CD4-positive, CD25-positive, alpha-beta regulatory T cell (primary cell): Measurements from ENCODE around the gene JPH2. TPM values are rescaled to one million over a fixed set of nuclear protein-coding genes. Genes with fewer than 3 reads are reported as not detected.
A peak's percentile ranks its signal among the peaks of the same experiment; 100 is the strongest.

Experiments
- ATAC-seq, 2 donors: fragments of 150-1000 bp; cut with Tn5 transposase; one replicate each; pipeline ENCODE4 v1.10.0; 2021; ENCODE audit warnings: low read depth in 2 of 2, moderate number of reproducible peaks in 2 of 2, moderate library complexity in 1 of 2
- DNase-seq, 3 donors: peaks; one replicate each; pipeline versions ENCODE4 v3.0.0 to v3.0.0-alpha.2; 2012 to 2022; ENCODE audit warnings: mixed read lengths in 1 of 3
- H3K27ac ChIP-seq: one replicate; pipeline ENCODE4 v1.7.0; 2013; ENCODE audit warnings: mild to moderate bottlenecking, low read length; ENCODE audit not compliant: insufficient read depth, poor library complexity, severe bottlenecking
- H3K27me3 ChIP-seq: one replicate; pipeline ENCODE4 v1.7.0; 2013; ENCODE audit warnings: low read length; ENCODE audit not compliant: control insufficient read depth, insufficient read depth
- H3K36me3 ChIP-seq: one replicate; pipeline ENCODE4 v1.7.0; 2013; ENCODE audit warnings: mild to moderate bottlenecking, low read length, moderate library complexity; ENCODE audit not compliant: control insufficient read depth, insufficient read depth
- H3K4me1 ChIP-seq: 2 replicates; pipeline ENCODE4 v1.7.0; 2013; ENCODE audit warnings: mild to moderate bottlenecking, low read length; ENCODE audit not compliant: insufficient read depth, control insufficient read depth, poor library complexity, severe bottlenecking
- H3K4me3 ChIP-seq: one replicate; pipeline ENCODE4 v1.7.0; 2013; ENCODE audit warnings: low read depth, mild to moderate bottlenecking, low read length, moderate library complexity
- H3K9me3 ChIP-seq, 2 experiments: 1 replicate in 1 of 2; 2 replicates in 1 of 2; pipeline ENCODE4 v1.7.0; 2013; ENCODE audit warnings: low read length in 2 of 2, mild to moderate bottlenecking in 1 of 2, moderate library complexity in 1 of 2; ENCODE audit not compliant: control insufficient read depth in 2 of 2
- H3K27ac Mint-ChIP-seq, 3 donors: one replicate each; pipeline ENCODE4 v1.8.0; 2020 to 2022; ENCODE audit warnings: mild to moderate bottlenecking in 3 of 3, mixed read lengths in 3 of 3, moderate library complexity in 2 of 3
- H3K27me3 Mint-ChIP-seq: one replicate; pipeline ENCODE4 v1.8.0; 2022; ENCODE audit warnings: mild to moderate bottlenecking, mixed read lengths
- H3K36me3 Mint-ChIP-seq: one replicate; pipeline ENCODE4 v1.8.0; 2020; ENCODE audit warnings: mixed read lengths
- H3K4me1 Mint-ChIP-seq, 4 donors: one replicate each; pipeline ENCODE4 v1.8.0; 2020 to 2022; ENCODE audit warnings: mixed read lengths in 4 of 4, mild to moderate bottlenecking in 1 of 4
- H3K4me3 Mint-ChIP-seq, 4 donors: one replicate each; pipeline ENCODE4 v1.8.0; 2020 to 2022; ENCODE audit warnings: mild to moderate bottlenecking in 4 of 4, mixed read lengths in 4 of 4, moderate library complexity in 3 of 4
- H3K9me3 Mint-ChIP-seq, 7 donors: one replicate each; pipeline ENCODE4 v1.8.0; 2020 to 2022; ENCODE audit warnings: mixed read lengths in 7 of 7, mild to moderate bottlenecking in 3 of 7, moderate library complexity in 2 of 7
- polyA plus RNA-seq, 4 donors: library from polyadenylated mRNA; unstranded; fragments of 300-500 nt; fragmentation: Illumina TruSeq; gene quantifications; one replicate each; pipeline ENCODE4 v1.2.3, GENCODE V29; 2021
- total RNA-seq: library from RNA; stranded (reverse); gene quantifications from one replicate; pipeline ENCODE4 v1.2.3, GENCODE V29; 2022

Gene JPH2
- total and polyA plus RNA-seq, 5 donors from 2014 or later: not detected

GRCh38 chr20:44174996-44175765, 11.8 kb downstream of the JPH2 start:
- no peaks in the 10 kb centered on the region for H3K4me1 ChIP-seq
- no peak overlapping the region for H3K27ac Mint-ChIP-seq
- no peaks in the 10 kb centered on the region for H3K4me1 Mint-ChIP-seq
- no peak overlapping the region for H3K4me3 Mint-ChIP-seq
- no peak overlapping the region for H3K27ac ChIP-seq
- no peaks in the 10 kb centered on the region for H3K9me3 ChIP-seq
- DNase-seq (no peak), ATAC-seq (no peak)
- H3K36me3 ChIP-seq: no peaks in the 10 kb centered on the region
- no peak overlapping the region for H3K4me3 ChIP-seq
- H3K36me3 Mint-ChIP-seq: no peaks in the 10 kb centered on the region
- no peaks in the 10 kb centered on the region for H3K9me3 Mint-ChIP-seq
- H3K27me3 ChIP-seq: peaks cover 22% of the 10 kb centered on the region
- peaks cover 46% of the 10 kb centered on the region for H3K27me3 Mint-ChIP-seq

GRCh38 chr20:44173846-44174245, 13.1 kb downstream of the JPH2 start:
- H3K4me1 Mint-ChIP-seq: no peaks in the 10 kb centered on the region
- peaks cover 0 to 1% (median 0%) of the 10 kb centered on the region in 7 donors for H3K9me3 Mint-ChIP-seq
- no peak overlapping the region for H3K4me3 ChIP-seq
- no peak overlapping the region for H3K27ac ChIP-seq
- H3K36me3 ChIP-seq: no peaks in the 10 kb centered on the region
- DNase-seq (no peak), ATAC-seq (no peak)
- no peaks in the 10 kb centered on the region for H3K4me1 ChIP-seq
- H3K36me3 Mint-ChIP-seq: no peaks in the 10 kb centered on the region
- H3K4me3 Mint-ChIP-seq: no peak overlapping the region
- peaks cover 55% of the 10 kb centered on the region for H3K27me3 Mint-ChIP-seq
- H3K27me3 ChIP-seq: peaks cover 23% of the 10 kb centered on the region
- H3K27ac Mint-ChIP-seq: no peak overlapping the region
- no peaks in the 10 kb centered on the region for H3K9me3 ChIP-seq

GRCh38 chr20:44173116-44173515, 13.9 kb downstream of the JPH2 start:
- Histone ChIP-seq H3K27ac (no peak overlapping the region), H3K4me3 (no peak overlapping the region), H3K4me1 (no peaks in the 10 kb centered on the region), H3K27me3 (peaks cover 23% of the 10 kb centered on the region), H3K36me3 (no peaks in the 10 kb centered on the region), H3K9me3 (no peaks in the 10 kb centered on the region)
- DNase-seq: no peak
- peaks cover 0 to 3% (median 0%) of the 10 kb centered on the region in 7 donors for H3K9me3 Mint-ChIP-seq
- H3K4me1 Mint-ChIP-seq: no peaks in the 10 kb centered on the region
- no peak for ATAC-seq
- H3K27ac Mint-ChIP-seq: no peak overlapping the region
- peaks cover 52% of the 10 kb centered on the region for H3K27me3 Mint-ChIP-seq
- H3K4me3 Mint-ChIP-seq: no peak overlapping the region
- H3K36me3 Mint-ChIP-seq: no peaks in the 10 kb centered on the region

GRCh38 chr20:44172572-44172950, 14.4 kb downstream of the JPH2 start:
- H3K36me3 ChIP-seq: no peaks in the 10 kb centered on the region
- H3K4me3 ChIP-seq: no peak overlapping the region
- H3K4me1 ChIP-seq: no peaks in the 10 kb centered on the region
- H3K9me3 ChIP-seq: no peaks in the 10 kb centered on the region
- ATAC-seq (no peak), DNase-seq (no peak)
- no peak overlapping the region for H3K4me3 Mint-ChIP-seq
- peaks cover 23% of the 10 kb centered on the region for H3K27me3 ChIP-seq
- H3K4me1 Mint-ChIP-seq: no peaks in the 10 kb centered on the region
- H3K27ac Mint-ChIP-seq: no peak overlapping the region
- H3K36me3 Mint-ChIP-seq: no peaks in the 10 kb centered on the region
- no peak overlapping the region for H3K27ac ChIP-seq
- peaks cover 54% of the 10 kb centered on the region for H3K27me3 Mint-ChIP-seq
- H3K9me3 Mint-ChIP-seq: peaks cover 0 to 3% (median 0%) of the 10 kb centered on the region in 7 donors

- Mint-ChIP-seq H3K27me3 (peaks cover 58% of the 10 kb centered on the region), H3K27ac (no peak overlapping the region)
Observed at GRCh38 chr20:44171775-44172571, 15.0 kb downstream of the JPH2 start.

GRCh38 chr20:44170816-44171410, 16.1 kb downstream of the JPH2 start:
- Histone ChIP-seq H3K27ac (no peak overlapping the region), H3K4me3 (no peak overlapping the region), H3K27me3 (peaks cover 21% of the 10 kb centered on the region), H3K9me3 (no peaks in the 10 kb centered on the region), H3K4me1 (no peaks in the 10 kb centered on the region), H3K36me3 (no peaks in the 10 kb centered on the region)
- Mint-ChIP-seq H3K27ac (peak overlapping the region in 1 of 3 donors; percentile 11), H3K9me3 (peaks cover 0 to 3% (median 0%) of the 10 kb centered on the region in 7 donors), H3K27me3 (peaks cover 58% of the 10 kb centered on the region), H3K4me3 (no peak overlapping the region), H3K4me1 (no peaks in the 10 kb centered on the region), H3K36me3 (no peaks in the 10 kb centered on the region)
- ATAC-seq (no peak), DNase-seq (no peak)

More at GRCh38 chr20:44171775-44172571, 15.0 kb downstream of the JPH2 start:
- no peak for DNase-seq
- ATAC-seq: no peak
- H3K36me3 Mint-ChIP-seq: no peaks in the 10 kb centered on the region
- Histone ChIP-seq H3K36me3 (no peaks in the 10 kb centered on the region), H3K4me1 (no peaks in the 10 kb centered on the region), H3K27ac (no peak overlapping the region), H3K9me3 (no peaks in the 10 kb centered on the region), H3K4me3 (no peak overlapping the region), H3K27me3 (peaks cover 21% of the 10 kb centered on the region)
- peaks cover 0 to 3% (median 0%) of the 10 kb centered on the region in 7 donors for H3K9me3 Mint-ChIP-seq
- H3K4me1 Mint-ChIP-seq: no peaks in the 10 kb centered on the region
- H3K4me3 Mint-ChIP-seq: no peak overlapping the region

GRCh38 chr20:44167736-44168135, 19.3 kb downstream of the JPH2 start:
- peaks cover 48% of the 10 kb centered on the region for H3K27me3 Mint-ChIP-seq
- H3K27ac Mint-ChIP-seq: no peak overlapping the region
- H3K27ac ChIP-seq: no peak overlapping the region
- H3K36me3 Mint-ChIP-seq: no peaks in the 10 kb centered on the region
- no peak overlapping the region for H3K4me3 Mint-ChIP-seq
- no peaks in the 10 kb centered on the region for H3K9me3 ChIP-seq
- H3K9me3 Mint-ChIP-seq: peaks cover 0 to 3% (median 0%) of the 10 kb centered on the region in 7 donors
- H3K4me3 ChIP-seq: no peak overlapping the region
- ATAC-seq (no peak), DNase-seq (no peak)
- H3K4me1 ChIP-seq: no peaks in the 10 kb centered on the region
- peaks cover 15% of the 10 kb centered on the region for H3K27me3 ChIP-seq
- H3K4me1 Mint-ChIP-seq: no peaks in the 10 kb centered on the region
- no peaks in the 10 kb centered on the region for H3K36me3 ChIP-seq
